Spinal cord (tissue), 10 donors: ENCODE data around the gene MPG. TPM values are rescaled to one million over a fixed set of nuclear protein-coding genes. Genes with fewer than 3 reads are reported as not detected.
A peak's percentile ranks its signal among the peaks of the same experiment; 100 is the strongest.

ENCODE experiments used
- DNase-seq, 6 donors: peaks; one replicate each; pipeline versions ENCODE4 v3.0.0 to v3.0.0-alpha.2; 2013 to 2015; ENCODE audit warnings: low spot score in 6 of 6, low read depth in 4 of 6
- H3K27ac ChIP-seq: one replicate; pipeline ENCODE4 v1.5.1; 2013; ENCODE audit warnings: low read depth, low read length, control low read depth
- H3K27me3 ChIP-seq: one replicate; pipeline ENCODE4 v1.6.1; 2013; ENCODE audit warnings: low read length; ENCODE audit not compliant: control insufficient read depth, insufficient read depth
- H3K36me3 ChIP-seq: one replicate; pipeline ENCODE4 v1.6.1; 2013; ENCODE audit warnings: low read length; ENCODE audit not compliant: control insufficient read depth, insufficient read depth
- H3K4me1 ChIP-seq: one replicate; pipeline ENCODE4 v1.6.1; 2013; ENCODE audit warnings: low read length; ENCODE audit not compliant: control insufficient read depth, insufficient read depth
- H3K4me3 ChIP-seq: one replicate; pipeline ENCODE4 v1.5.1; 2013; ENCODE audit warnings: low read depth, low read length, control low read depth
- H3K9me3 ChIP-seq: one replicate; pipeline ENCODE4 v1.6.1; 2013; ENCODE audit warnings: low read length; ENCODE audit not compliant: control insufficient read depth, insufficient read depth
- WGBS: methylation state at CpG from one replicate; pipeline ENCODE4 v1.1.5; 2013; ENCODE audit warnings: missing lambda C conversion rate; ENCODE audit not compliant: insufficient coverage; 5-methylcytosine and 5-hydroxymethylcytosine counted together
- polyA plus RNA-seq, 2 donors: library from polyadenylated mRNA; unstranded; fragments of 120-200 nt; gene quantifications; one replicate each; pipeline ENCODE4 v1.2.1, GENCODE V29; 2013; ENCODE audit not compliant: insufficient read length in 2 of 2
- total RNA-seq, 2 donors: library from RNA; depleted of rRNA in 1 of 2; stranded (reverse); fragments of 120-200 nt in 1 of 2; fragments of >200 nt in 1 of 2; gene quantifications; one replicate each; pipeline versions ENCODE4 v1.2.3 to v1.2.4, GENCODE V29; 2013 to 2014
- donor health status: healthy.

MPG gene
- total and polyA plus RNA-seq, 4 donors, result 43.8 to 54.2 (median 46.4) TPM

DNA sequence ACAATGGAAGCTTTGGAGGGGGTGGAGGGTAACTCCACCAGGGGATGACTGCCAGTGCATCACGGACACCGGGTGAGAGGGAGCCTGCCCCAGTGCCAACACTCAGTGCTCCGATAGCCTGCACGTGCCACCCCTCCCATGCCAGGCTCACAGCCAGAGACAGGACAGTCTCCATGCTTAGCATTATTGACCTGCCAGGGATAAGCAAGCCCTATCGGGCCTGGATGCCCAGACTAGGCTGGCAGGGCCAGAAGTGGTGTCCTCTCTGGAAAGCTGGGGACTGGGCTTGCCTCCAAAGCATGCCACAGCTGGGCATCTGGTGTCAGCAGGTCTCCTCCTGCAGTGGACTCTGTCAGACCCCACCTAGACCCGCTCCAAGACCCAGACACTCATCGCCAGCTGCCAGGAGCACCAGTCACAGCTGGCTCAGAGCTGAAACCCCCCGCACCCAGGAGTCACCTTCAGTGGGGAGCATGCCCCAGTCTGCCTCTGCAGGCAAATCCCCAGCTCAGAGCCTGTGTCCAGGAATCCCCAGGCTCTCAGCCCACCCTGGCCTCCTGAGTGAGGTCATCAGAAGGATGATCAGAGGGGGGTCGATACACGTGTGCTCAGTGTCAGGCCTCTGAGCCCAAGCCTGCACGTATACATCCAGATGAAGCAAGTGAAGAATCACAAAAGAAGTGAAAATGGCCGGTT, 3.8 kb upstream of the MPG start:
- Histone ChIP-seq H3K4me1 (peaks cover 89% of the 10 kb centered on the region), H3K9me3 (no peaks in the 10 kb centered on the region), H3K36me3 (peaks cover 10% of the 10 kb centered on the region), H3K27ac (peak overlapping the region; percentile 77), H3K4me3 (no peak overlapping the region), H3K27me3 (peaks cover 27% of the 10 kb centered on the region)
- no peak for DNase-seq
- 72% methylated on average over 11 of the region's 12 CpGs for WGBS

DNA sequence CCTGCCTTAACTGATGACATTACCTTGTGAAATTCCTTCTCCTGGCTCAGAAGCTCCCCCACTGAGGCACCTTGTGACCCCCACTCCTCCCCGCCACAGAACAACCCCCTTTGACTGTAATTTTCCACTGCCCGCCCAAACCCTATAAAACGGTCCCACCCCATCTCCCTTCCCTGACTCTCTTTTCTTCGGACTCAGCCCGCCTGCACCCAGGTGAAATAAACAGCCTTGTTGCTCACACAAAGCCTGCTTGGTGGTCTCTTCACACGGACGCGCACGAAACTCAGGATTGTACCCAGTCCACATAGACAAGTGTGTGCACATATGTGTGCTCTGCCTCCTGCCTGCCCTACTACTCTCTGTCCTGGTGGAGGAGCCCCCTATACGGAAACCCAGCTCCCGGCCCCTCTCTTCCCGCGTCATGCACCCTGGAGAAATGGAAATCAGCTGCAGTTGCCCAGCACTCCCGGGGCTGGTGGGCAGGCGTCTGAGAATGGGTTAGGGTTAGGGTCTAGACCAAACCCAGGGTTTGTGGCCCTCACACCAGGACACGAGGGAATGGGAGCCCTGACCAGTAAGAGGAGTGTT, 3.2 kb upstream of the MPG start:
- no peak overlapping the region for H3K4me3 ChIP-seq
- 45% methylated on average over 13 of the region's 16 CpGs for whole genome bisulfite sequencing
- peaks cover 88% of the 10 kb centered on the region for H3K4me1 ChIP-seq
- no peaks in the 10 kb centered on the region for H3K9me3 ChIP-seq
- H3K27me3 ChIP-seq, result peaks cover 27% of the 10 kb centered on the region
- H3K27ac ChIP-seq, result peak overlapping the region; percentile 77
- H3K36me3 ChIP-seq, result peaks cover 15% of the 10 kb centered on the region
- no peak for DNase-seq

DNA sequence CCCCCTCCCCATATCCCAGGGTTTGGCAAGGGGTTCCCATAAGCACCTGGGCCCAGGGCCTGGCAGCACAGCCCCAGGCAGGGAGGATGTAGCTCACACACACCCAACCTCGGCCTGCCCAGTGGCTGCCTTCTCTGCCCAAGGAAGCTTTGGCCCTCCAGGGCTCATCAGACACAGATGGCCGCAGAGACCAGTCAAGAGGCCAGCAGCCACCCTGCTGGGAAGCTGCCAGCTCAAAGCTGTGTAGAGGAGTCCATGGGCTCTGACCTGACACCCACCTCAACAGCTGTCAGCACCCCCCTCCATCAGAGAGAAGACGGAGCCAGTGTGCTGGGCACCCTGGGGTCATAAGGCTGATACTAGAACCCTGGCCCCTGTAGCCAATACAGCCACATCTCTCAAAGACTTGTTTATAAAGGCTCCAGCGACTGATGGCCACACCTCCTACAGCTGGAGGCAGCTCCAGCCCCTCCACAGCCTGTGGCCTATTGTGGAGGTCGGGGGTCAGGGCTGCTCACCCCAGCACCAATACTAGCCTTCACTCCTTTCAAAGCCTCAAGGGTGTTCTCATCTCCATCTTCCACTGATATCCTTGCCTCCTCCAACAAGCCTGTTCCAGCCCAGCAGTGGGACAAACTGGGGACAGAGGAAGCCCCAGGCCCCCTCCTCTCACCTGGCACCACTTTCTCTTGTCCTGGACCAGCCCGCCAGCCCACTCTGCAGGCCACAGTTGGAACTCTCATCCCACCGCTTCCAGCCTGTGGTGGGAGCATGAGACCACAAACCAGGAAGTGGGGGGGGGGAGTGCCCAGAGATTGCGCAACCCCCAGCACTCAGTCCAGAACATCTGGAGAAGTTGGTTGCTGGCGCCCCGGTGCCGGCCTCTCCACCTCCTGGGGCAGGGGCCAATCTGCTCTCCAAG, 2.2 kb upstream of the MPG start:
- H3K36me3 ChIP-seq, result peaks cover 24% of the 10 kb centered on the region
- DNase-seq, result no peak
- 48% methylated on average over 5 of the region's 11 CpGs for WGBS
- H3K9me3 ChIP-seq, result no peaks in the 10 kb centered on the region
- H3K4me1 ChIP-seq, result peaks cover 81% of the 10 kb centered on the region
- H3K27ac ChIP-seq, result peak overlapping the region; percentile 77
- no peak overlapping the region for H3K4me3 ChIP-seq
- peaks cover 21% of the 10 kb centered on the region for H3K27me3 ChIP-seq

DNA sequence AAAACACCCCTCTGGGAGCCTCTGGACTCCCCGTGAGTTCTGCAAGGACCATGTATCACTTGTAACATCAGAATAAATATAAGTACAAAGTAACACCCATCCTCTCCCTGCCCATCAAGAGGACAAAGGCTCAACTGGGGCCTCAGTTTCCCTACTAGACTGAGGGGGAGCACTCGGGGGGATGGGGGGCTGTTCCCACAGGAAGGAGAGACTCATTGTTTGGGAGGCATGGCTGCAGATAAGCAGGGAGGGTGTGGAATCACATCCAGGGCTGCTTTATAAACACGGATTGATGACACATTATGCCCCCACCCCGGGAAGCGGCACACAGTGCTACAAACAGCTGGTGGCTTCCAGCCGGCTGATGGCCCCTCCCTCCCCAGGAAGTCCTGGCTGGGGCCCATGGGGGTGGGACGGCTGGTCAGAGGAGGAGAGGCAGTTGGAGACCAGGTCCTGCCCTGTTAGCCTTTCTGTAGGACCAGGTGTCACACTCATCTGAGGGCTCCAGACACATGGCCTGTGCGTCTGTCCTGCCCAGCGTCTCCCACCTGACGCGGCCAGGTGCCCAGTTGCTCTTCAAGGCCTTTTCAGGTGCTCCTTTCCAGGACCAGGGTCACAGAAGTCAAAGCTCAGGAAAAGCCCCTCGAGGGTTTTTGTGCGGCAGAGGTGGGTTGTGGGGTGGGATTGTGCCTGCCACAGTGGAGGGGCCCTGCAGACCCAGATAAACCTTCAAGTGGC, 1.3 kb upstream of the MPG start:
- peaks cover 72% of the 10 kb centered on the region for H3K4me1 ChIP-seq
- peak overlapping the region; percentile 50 for H3K4me3 ChIP-seq
- peaks cover 14% of the 10 kb centered on the region for H3K27me3 ChIP-seq
- no peak for DNase-seq
- H3K27ac ChIP-seq, result peak overlapping the region; percentile 77
- WGBS, result 57% methylated on average over 7 of the region's 13 CpGs
- peaks cover 26% of the 10 kb centered on the region for H3K36me3 ChIP-seq
- H3K9me3 ChIP-seq, result no peaks in the 10 kb centered on the region

DNA sequence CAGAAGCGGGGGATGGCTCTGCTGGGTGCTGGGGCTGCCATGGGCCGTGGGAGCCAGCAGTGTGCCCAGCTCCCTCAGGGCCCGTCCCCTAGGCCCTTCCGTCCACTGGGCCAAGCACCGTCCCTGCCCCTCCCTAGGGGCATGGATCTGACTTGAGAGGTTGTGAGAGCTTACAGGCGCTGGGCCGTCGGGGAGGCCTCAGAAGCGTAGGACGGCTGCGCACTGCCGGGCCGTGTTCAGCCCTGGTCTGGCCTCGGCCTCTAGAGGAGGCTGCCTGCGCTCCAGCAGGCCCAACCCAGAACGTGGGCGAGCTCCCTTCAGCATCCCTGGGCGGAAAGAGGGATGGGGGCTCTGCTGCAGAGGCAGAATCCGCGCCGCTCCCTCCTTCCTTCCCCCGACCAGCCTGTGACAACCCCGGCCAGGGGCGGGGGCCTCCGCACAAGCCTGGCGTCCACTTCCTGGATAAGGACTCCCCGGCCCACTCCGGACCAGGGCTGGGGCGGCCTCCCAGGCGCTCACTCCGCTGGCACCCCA, 685 bp upstream of the MPG start:
- H3K9me3 ChIP-seq, result no peaks in the 10 kb centered on the region
- peaks cover 13% of the 10 kb centered on the region for H3K27me3 ChIP-seq
- 22% methylated on average over 27 of the region's 31 CpGs for WGBS
- H3K4me1 ChIP-seq, result peaks cover 68% of the 10 kb centered on the region
- H3K36me3 ChIP-seq, result peaks cover 29% of the 10 kb centered on the region
- peak overlapping the region; percentile 77 for H3K27ac ChIP-seq
- peak overlapping the region; percentile 50 for H3K4me3 ChIP-seq
- DNase-seq, result peak in 2 of 6 donors; percentile 39 to 66

DNA sequence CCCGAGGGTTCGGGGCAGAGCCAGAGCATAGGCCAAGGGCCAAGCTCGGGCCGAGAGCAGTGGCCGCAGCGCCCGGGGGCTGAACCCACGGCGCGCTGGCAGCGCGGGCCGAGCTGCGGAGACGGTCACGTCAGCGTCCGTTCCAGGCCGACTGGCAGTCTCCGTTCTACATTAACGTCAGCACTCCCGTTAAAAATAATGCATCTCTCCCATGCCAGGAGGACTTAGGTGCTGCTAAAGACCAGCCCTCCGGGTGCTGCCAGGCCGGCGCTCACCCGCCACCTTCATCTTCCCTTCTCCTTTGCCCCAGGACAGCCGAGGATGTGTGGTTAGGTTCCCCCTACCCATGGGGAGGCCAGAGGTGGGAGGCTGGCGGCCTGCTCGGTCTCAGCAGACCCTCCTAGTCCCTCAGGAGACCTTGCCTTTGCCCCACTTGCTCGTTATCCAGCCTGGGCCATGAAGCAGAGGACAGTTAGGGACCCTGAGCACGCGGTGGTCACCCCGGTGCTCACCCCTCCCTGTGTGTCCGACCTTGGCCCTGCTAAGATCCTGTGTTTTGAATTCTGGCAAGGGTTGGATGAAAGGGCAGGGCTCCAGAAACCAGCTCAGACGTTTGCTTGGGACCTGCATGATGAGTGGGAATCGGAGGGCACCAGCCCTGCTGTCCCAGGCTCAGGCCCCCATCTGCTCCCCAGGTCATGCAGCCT, 572 bp downstream of the MPG start:
- peak in 2 of 6 donors; percentile 45 to 46 for DNase-seq
- Histone ChIP-seq H3K36me3 (peaks cover 41% of the 10 kb centered on the region), H3K9me3 (no peaks in the 10 kb centered on the region), H3K4me1 (peaks cover 59% of the 10 kb centered on the region), H3K27me3 (peaks cover 2% of the 10 kb centered on the region), H3K27ac (peak overlapping the region; percentile 67), H3K4me3 (peak overlapping the region; percentile 49)
- WGBS, result 8% methylated on average over 34 of the region's 36 CpGs

DNA sequence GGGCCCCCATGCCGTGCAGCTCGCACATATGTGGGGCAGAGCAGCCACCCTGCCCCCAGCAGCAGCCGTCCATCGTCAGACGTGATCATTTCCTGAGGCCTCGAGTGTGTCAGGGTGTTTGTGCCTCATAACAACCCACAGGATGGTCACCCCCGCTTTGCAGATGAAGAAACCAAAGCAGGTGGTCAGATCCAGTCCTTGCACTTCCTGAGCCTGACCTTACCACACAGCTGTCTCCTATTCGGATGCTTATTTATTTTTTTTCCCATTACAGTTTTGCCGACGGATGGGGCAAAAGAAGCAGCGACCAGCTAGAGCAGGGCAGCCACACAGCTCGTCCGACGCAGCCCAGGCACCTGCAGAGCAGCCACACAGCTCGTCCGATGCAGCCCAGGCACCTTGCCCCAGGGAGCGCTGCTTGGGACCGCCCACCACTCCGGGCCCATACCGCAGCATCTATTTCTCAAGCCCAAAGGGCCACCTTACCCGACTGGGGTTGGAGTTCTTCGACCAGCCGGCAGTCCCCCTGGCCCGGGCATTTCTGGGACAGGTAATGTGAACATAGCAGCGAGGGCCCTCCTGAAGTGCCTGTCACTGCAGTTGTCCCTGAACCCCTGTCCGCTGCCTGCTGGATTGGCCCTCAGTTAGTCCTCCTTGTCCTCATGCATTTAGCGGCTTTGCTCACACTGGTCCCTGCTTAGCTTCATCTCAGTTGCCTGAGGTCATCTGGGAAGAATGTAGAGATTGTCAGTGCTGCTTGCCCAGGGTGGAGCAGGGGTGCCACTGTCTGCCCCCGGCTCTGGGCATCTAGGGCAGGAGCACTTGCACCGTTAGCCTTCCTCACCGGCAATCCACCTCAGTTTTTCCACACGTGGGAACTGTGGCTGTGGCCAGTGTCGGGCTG, 1.4 kb downstream of the MPG start:
- H3K9me3 ChIP-seq, result no peaks in the 10 kb centered on the region
- no peaks in the 10 kb centered on the region for H3K27me3 ChIP-seq
- H3K36me3 ChIP-seq, result peaks cover 49% of the 10 kb centered on the region
- WGBS, result 79% methylated on average over 32 of the region's 32 CpGs
- H3K4me3 ChIP-seq, result peak overlapping the region; percentile 49
- peaks cover 59% of the 10 kb centered on the region for H3K4me1 ChIP-seq
- no peak for DNase-seq
- H3K27ac ChIP-seq, result peak overlapping the region; percentile 7

DNA sequence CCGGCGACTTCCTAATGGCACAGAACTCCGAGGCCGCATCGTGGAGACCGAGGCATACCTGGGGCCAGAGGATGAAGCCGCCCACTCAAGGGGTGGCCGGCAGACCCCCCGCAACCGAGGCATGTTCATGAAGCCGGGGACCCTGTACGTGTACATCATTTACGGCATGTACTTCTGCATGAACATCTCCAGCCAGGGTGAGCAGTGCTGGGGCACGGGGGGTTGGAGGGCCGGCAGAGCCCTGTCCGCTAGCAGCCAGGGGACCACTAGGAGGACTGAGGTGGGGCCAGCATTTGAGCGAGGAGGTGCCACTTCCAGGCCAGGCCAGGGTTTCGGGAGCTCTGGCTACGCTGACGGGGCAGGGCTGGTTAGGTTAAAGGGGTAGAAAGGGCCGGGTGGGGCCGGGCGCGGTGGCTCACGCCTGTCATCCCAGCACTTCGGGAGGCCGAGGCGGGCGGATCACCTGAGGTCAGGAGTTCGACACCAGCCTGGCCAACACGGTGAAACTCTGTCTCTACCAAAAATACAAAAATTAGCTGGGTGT, 5.1 kb downstream of the MPG start:
- WGBS, result 96% methylated on average over 20 of the region's 31 CpGs
- H3K36me3 ChIP-seq, result peaks cover 87% of the 10 kb centered on the region
- peaks cover 40% of the 10 kb centered on the region for H3K4me1 ChIP-seq
- DNase-seq, result no peak
- no peak overlapping the region for H3K27ac ChIP-seq
- H3K27me3 ChIP-seq, result no peaks in the 10 kb centered on the region
- H3K9me3 ChIP-seq, result no peaks in the 10 kb centered on the region
- no peak overlapping the region for H3K4me3 ChIP-seq
